ENCODE data around the gene FANCB.
A peak's percentile ranks its signal among the peaks of the same experiment; 100 is the strongest.

The FANCB gene

GRCh38 chrX:14872851-14873675, at the start of gene FANCB, which contains the start of gene MOSPD2 (continued):
- TF ChIP-seq GLI2 (tag by site-specific recombination; IDR thresholded peaks at IDR 0.05; ENCODE audit: borderline replicate concordance, low read depth): no peak
- TF ChIP-seq SP3 (tag by site-specific recombination; IDR thresholded peaks at IDR 0.05): peak; percentile 88
- no peak for TF ChIP-seq ZNF621 (tag by site-specific recombination; IDR thresholded peaks at IDR 0.05)
- TF ChIP-seq ZNF398 (tag by site-specific recombination; IDR thresholded peaks at IDR 0.05): peak; percentile 34
- TF ChIP-seq ZNF335 (tag by site-specific recombination; conservative IDR thresholded peaks at IDR 0.05): 0 out of 2 replicates have a peak, but pooled peaks have one; percentile 64

GRCh38 chrX:14922437-14922836, 49.6 kb upstream of the FANCB start:
- POLR2A ChIA-PET: no interaction called here
- H3K36me3 ChIP-seq (ENCODE audit: control insufficient read depth in 2 of 2, insufficient read depth in 1 of 2, low read length in 2 of 2): peaks cover 8 to 17% of the 10 kb centered on the region in 2 experiments
- no peak overlapping the region for H3K4me3 ChIP-seq (ENCODE audit: low read depth, low read length)
- H3K27ac ChIP-seq (ENCODE audit: extremely low read depth, low read depth, low read length): no peak overlapping the region
- H3K4me1 ChIP-seq (ENCODE audit: control insufficient read depth, insufficient read depth, low read length): no peaks in the 10 kb centered on the region
- CTCF ChIA-PET: no interaction called here
- H3K9me3 ChIP-seq (ENCODE audit: control insufficient read depth, insufficient read depth, low read depth, low read length): no peaks in the 10 kb centered on the region
- TF ChIP-seq ZNF792 (tag by site-specific recombination; IDR thresholded peaks at IDR 0.05) (no peak), ZNF398 (tag by site-specific recombination; IDR thresholded peaks at IDR 0.05) (no peak), ZSCAN5A (tag by site-specific recombination; IDR thresholded peaks at IDR 0.05) (no peak), SCRT2 (tag by site-specific recombination; IDR thresholded peaks at IDR 0.05) (peak; percentile 43; the same call in 1 of the 2 replicates), MEIS1 (CRISPR knock-in tag; IDR thresholded peaks at IDR 0.05; ENCODE audit: borderline replicate concordance) (no peak), ZNF18 (tag by site-specific recombination; IDR thresholded peaks at IDR 0.05) (no peak), ZNF548 (tag by site-specific recombination; IDR thresholded peaks at IDR 0.05) (no peak), ZBTB17 (tag by site-specific recombination; IDR thresholded peaks at IDR 0.05) (no peak), ZBTB20 (tag by site-specific recombination; IDR thresholded peaks at IDR 0.05) (no peak)

- Histone ChIP-seq H3K36me3 (ENCODE audit: control insufficient read depth in 2 of 2, insufficient read depth in 1 of 2, low read length in 2 of 2) (peaks cover 8 to 33% of the 10 kb centered on the region in 2 experiments), H3K4me3 (ENCODE audit: low read depth, low read length) (no peak overlapping the region), H3K4me1 (ENCODE audit: control insufficient read depth, insufficient read depth, low read length) (no peaks in the 10 kb centered on the region), H3K9me3 (ENCODE audit: control insufficient read depth, insufficient read depth, low read depth, low read length) (no peaks in the 10 kb centered on the region), H3K27ac (ENCODE audit: extremely low read depth, low read depth, low read length) (no peak overlapping the region)
- ChIA-PET POLR2A (interaction anchor here (0.6 kb wide), 1 partner anchor 60 kb away, joined by 3 read pairs; no protein-coding TSS in a partner anchor), CTCF (interaction anchor here (1.2 kb wide), 1 partner anchor 10 kb away, joined by 3 read pairs; no protein-coding TSS in a partner anchor)
- TF ChIP-seq ZSCAN4 (tag by site-specific recombination; IDR thresholded peaks at IDR 0.05): no peak
- no peak for TF ChIP-seq MZF1 (tag by site-specific recombination; IDR thresholded peaks at IDR 0.05; ENCODE audit: borderline replicate concordance)
- TF ChIP-seq GLI4 (tag by site-specific recombination; IDR thresholded peaks at IDR 0.05): no peak
- no peak for TF ChIP-seq KLF7 (tag by site-specific recombination; IDR thresholded peaks at IDR 0.05; ENCODE audit: borderline replicate concordance)
- no peak for TF ChIP-seq ZNF112 (tag by site-specific recombination; IDR thresholded peaks at IDR 0.05)
- no peak for TF ChIP-seq ZFP41 (tag by site-specific recombination; IDR thresholded peaks at IDR 0.05; ENCODE audit: borderline replicate concordance)
- no peak for TF ChIP-seq ZXDB (tag by site-specific recombination; IDR thresholded peaks at IDR 0.05)
- no peak for TF ChIP-seq SCRT2 (tag by site-specific recombination; IDR thresholded peaks at IDR 0.05)
- TF ChIP-seq ZNF292 (tag by site-specific recombination; IDR thresholded peaks at IDR 0.05; ENCODE audit: borderline replicate concordance, low read depth): no peak
- TF ChIP-seq ZFP3 (tag by site-specific recombination; IDR thresholded peaks at IDR 0.05; ENCODE audit: low read depth): no peak
- TF ChIP-seq KLF16 (tag by site-specific recombination; IDR thresholded peaks at IDR 0.05): no peak
- TF ChIP-seq HOXA7 (CRISPR knock-in tag; IDR thresholded peaks at IDR 0.05; ENCODE audit: borderline replicate concordance): no peak
- TF ChIP-seq ZFP69B (tag by site-specific recombination; IDR thresholded peaks at IDR 0.05): no peak
Observed at GRCh38 chrX:14920196-14920595, 47.3 kb upstream of the FANCB start.
